GM21526 (cell line): Measurements from ENCODE around the gene TMEM132D.

ENCODE experiments used
- ATAC-seq: cut with Tn5 transposase; IDR thresholded peaks from one replicate; pipeline ENCODE4 v1.9.1; 2021; ENCODE audit warnings: moderate library complexity; ENCODE audit not compliant: unreplicated experiment, low FRiP score

TMEM132D gene

GRCh38 chr12:129753586-129753985, 150.2 kb downstream of the TMEM132D start:
- no peak for ATAC-seq

GRCh38 chr12:129750421-129750820, 153.4 kb downstream of the TMEM132D start:
- ATAC-seq: no peak

GRCh38 chr12:129746318-129746717, 157.5 kb downstream of the TMEM132D start:
- ATAC-seq: no peak

GRCh38 chr12:129729170-129729569, 174.7 kb downstream of the TMEM132D start:
- no peak for ATAC-seq

DNA sequence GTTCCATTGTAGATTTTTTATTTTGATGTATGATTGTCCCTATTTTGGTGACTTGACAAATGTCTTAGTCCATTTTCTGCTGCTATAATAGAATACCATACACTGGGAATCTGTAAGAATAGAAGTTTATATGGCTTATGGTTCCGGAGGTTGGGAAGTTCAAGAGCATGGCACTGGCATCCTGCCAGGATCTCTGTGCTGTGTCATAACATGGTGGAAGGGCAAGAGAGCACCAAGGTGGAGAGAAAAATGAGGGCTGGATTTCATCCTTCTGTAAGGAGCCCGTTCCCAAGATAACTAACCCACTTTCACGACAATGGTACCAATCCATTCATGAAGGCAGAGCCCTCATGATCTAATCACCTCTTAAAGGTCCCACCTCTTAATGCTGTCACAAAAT, 176.7 kb downstream of the TMEM132D start:
- no peak for ATAC-seq

DNA sequence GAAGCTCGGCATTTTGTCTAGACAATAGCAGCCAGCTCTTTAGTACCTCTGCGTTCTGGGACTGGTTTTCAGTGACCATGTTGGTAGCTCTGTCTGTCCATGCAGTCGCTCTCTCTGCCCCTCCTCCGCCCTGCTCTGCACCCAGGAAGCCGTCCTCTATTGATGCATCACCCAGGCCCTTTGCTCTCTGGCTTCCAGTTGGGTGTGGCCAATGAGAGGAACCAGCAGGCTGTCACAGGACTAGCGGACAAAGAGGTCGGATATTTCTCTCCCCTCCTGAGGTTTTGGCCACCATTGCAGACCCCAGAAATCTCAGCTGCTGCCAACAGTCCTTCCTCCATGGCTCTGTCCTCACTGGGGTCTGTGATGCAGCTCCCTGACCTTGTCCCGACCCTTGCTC, 180.6 kb downstream of the TMEM132D start:
- ATAC-seq: no peak

DNA sequence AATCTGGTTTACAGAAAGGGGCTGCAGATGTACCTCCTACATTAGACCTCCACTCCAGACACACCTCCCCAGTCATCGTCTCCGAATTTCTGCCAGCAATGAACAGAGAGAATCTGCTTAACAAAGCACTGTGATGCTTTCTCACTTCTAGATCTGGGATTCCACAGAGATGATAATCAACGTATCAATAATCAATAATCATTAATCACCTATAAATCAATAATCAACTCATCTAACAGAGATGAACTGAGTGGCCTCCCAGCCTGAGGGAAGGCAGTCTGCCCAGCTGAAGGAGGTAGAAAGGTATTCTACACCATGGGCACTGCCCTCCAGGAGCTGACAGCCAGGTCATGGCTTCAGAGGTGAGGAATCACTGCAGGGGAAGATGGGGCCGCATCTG, 183.2 kb downstream of the TMEM132D start:
- no peak for ATAC-seq

GRCh38 chr12:129719416-129719815, 184.4 kb downstream of the TMEM132D start:
- no peak for ATAC-seq

GRCh38 chr12:129717438-129717837, 186.4 kb downstream of the TMEM132D start:
- ATAC-seq: no peak

DNA sequence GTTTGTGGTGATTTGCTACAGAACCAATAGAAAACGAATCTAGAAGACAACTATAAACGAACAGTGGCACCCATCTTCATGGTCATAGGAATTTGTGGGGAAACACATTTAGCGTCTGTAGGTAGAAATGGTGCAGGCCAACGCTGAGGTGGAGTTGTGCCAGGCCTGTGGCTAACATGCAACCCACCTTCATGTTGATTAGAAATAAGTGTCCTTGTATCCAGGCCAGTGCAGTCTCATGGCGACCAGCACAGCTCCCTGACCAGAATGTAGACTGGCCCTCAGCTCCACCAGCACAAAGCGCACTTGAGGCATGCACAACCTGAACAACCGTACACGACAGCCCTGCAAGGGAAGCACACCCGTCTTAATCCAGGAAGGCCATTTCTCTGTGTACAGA, 187.0 kb downstream of the TMEM132D start:
- ATAC-seq: no peak

- ATAC-seq: no peak
These were observed 197.1 kb downstream of the TMEM132D start for GRCh38 chr12:129706716-129707115.

- no peak for ATAC-seq
These were observed 199.5 kb downstream of the TMEM132D start for GRCh38 chr12:129704232-129704830.

DNA sequence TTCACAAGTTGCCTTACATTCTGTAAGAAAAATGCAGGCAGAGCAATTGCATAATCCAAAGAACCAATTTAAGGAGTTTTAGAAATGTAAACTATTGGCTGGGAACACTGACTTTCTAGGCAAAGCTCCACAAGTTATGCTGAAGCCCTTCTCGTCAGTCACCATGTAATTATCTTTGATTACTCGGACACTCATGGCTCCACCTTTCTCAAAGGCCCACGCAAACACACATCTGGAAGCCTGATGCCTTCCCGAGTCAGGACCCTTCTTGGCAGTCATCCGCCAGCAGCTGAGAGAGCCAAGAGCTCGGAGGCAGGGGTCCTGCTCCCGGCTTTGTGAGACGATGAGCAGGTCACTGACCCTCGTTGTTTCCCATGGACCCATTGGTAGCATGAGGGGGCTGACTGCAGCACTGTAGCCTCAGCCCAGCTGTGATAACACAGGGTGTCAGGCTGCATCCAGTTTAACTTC, 202.2 kb downstream of the TMEM132D start:
- no peak for ATAC-seq

- no peak for ATAC-seq
These were observed 203.8 kb downstream of the TMEM132D start for GRCh38 chr12:129700036-129700435.

GRCh38 chr12:129696926-129697325, 206.9 kb downstream of the TMEM132D start:
- no peak for ATAC-seq

- ATAC-seq: no peak
These were observed 207.4 kb downstream of the TMEM132D start for GRCh38 chr12:129696405-129696804.

GRCh38 chr12:129693731-129694130, 210.1 kb downstream of the TMEM132D start:
- no peak for ATAC-seq

GRCh38 chr12:129687731-129688130, 216.1 kb downstream of the TMEM132D start:
- no peak for ATAC-seq

DNA sequence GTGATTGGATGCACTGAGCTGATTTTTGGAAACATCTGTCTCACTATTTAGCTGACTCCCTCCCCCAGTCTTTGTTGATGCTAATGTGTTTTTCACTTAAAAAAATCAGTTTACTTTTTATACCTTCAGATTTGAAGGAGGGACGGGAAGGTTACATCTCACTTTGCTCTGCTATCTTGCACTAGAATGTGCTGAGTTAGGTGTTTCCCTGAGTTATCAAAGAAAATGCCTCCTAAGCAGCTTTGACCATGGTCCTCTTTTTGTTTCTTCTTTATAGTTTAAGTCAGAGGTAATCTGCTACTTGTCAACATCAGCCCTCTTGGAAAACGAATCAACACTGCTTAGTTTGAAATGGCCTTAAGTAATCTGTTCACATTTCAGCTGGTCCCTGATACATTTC, 222.0 kb downstream of the TMEM132D start:
- ATAC-seq: no peak

- no peak for ATAC-seq
These were observed 222.7 kb downstream of the TMEM132D start for GRCh38 chr12:129681151-129681550.

- ATAC-seq: no peak
These were observed 227.4 kb downstream of the TMEM132D start for GRCh38 chr12:129676411-129676810.

DNA sequence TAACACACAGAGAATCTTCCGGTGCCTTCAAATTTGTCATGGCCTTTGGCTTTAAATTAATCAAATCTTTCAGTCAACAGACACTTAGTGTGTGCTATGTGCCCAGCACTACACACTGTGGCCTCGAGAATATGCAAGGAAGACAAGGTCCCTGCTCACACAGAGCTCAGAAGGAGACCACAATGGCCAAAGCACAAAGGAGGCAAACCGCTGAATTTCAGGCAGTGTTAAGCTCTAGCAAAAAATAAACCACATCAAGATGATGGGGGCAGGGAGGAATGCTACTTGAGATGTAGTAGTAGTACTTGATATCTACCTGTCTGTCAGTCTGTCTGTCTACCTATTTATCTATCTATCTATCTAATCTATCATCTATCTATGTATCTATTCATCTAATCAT, 227.9 kb downstream of the TMEM132D start:
- ATAC-seq: no peak

DNA sequence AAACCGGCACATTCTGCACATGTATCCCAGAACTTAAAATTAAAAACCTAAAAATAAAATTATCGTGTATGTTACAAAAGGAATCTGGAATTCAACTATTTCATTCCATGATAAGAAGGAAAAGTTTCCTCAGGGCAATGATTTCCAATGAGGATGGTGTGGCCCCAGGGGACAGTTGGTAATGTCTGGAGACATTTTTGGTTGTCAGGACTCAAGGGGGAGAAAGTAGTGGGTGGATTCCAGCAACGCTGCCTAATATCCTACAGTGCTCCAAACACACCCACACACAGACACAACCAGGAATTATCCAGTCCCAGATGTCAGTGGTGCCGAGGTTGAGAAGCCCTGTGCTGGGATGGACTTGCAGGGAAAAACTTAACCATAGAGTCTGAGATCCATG, 228.3 kb downstream of the TMEM132D start:
- ATAC-seq: no peak
